Brain microvascular endothelial cell (primary cell): ENCODE measurements around the gene RXFP2.

Source experiments
- DNase-seq: peaks from one replicate; pipeline ENCODE4 v3.0.0-alpha.2; 2020
- H3K27ac ChIP-seq: fragments of 250-450 bp; sonication (Bioruptor Pico); 2 replicates; pipeline ENCODE4 v1.5.1; 2020; ENCODE audit warnings: mild to moderate bottlenecking, moderate library complexity
- H3K27me3 ChIP-seq: fragments of 250-450 bp; sonication (Bioruptor Pico); replicated peaks from 2 replicates; pipeline ENCODE4 v1.5.1; 2020; ENCODE audit warnings: mild to moderate bottlenecking
- H3K36me3 ChIP-seq: fragments of 250-450 bp; sonication (Bioruptor Pico); replicated peaks from 2 replicates; pipeline ENCODE4 v1.5.1; 2020; ENCODE audit warnings: mild to moderate bottlenecking
- H3K4me3 ChIP-seq: 2 replicates; pipeline ENCODE4 v1.5.1; 2011; ENCODE audit warnings: low read depth, mild to moderate bottlenecking, control low read depth, low read length, moderate library complexity
- in situ Hi-C: cut with HindIII; loops from 2 replicates; pipeline ENCODE4 v1.10.0; 2017; ENCODE audit warnings: low sequenced_read_pairs, low pct_ligation_motif_present
- TF ChIP-seq, protein P1 (sequence below): IDR thresholded peaks from 2 replicates; pipeline ENCODE4 v1.5.1; 2011; ENCODE audit warnings: low read depth, mild to moderate bottlenecking, moderate library complexity, low read length, control low read depth, inconsistent platforms; ENCODE audit errors: missing control alignments

Gene RXFP2

DNA sequence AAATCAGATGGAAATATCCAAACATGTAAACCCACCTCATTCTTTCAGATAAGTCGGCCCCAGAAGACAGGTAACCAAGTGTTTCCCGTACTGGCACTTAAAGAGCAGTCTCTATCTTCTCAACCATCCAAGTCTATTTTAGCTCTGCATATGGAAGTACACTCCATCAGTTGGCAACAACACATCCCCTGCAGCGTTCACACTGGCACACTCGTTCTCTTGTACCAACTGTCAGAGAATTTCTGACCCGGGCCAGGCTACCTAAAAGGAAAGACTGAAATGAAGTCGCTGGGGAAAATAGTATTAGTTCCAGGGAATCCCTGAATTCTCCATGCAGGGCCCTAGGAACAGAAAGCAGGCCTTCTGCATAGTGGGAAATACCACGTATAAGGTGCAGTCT lies 109.3 kb downstream of the RXFP2 start:
- TF ChIP-seq, protein P1, sequence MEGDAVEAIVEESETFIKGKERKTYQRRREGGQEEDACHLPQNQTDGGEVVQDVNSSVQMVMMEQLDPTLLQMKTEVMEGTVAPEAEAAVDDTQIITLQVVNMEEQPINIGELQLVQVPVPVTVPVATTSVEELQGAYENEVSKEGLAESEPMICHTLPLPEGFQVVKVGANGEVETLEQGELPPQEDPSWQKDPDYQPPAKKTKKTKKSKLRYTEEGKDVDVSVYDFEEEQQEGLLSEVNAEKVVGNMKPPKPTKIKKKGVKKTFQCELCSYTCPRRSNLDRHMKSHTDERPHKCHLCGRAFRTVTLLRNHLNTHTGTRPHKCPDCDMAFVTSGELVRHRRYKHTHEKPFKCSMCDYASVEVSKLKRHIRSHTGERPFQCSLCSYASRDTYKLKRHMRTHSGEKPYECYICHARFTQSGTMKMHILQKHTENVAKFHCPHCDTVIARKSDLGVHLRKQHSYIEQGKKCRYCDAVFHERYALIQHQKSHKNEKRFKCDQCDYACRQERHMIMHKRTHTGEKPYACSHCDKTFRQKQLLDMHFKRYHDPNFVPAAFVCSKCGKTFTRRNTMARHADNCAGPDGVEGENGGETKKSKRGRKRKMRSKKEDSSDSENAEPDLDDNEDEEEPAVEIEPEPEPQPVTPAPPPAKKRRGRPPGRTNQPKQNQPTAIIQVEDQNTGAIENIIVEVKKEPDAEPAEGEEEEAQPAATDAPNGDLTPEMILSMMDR = no peak
- in situ Hi-C loops = no loop called here
- no peak for DNase-seq
- Histone ChIP-seq H3K27ac (no peak overlapping the region), H3K36me3 (no peaks in the 10 kb centered on the region), H3K4me3 (no peak overlapping the region), H3K27me3 (no peaks in the 10 kb centered on the region)

DNA sequence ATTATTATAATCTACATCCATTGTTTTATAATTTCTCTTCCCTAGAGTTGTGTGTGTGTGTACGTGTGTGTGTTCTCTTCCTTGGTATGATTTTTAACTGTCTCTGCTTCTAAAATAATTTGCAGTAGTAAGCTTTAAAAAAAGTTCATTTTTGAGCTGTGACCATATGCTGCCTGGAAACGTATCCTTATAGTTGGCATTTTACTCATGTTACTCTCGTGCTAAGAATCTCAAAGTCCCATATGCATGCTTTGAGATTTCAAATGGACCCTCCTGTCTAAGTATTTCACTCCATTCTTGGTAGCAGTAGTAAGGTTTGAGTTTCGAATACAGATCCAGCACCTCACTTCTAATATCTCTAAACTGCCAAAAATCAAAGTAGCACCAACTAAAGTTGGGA lies 109.9 kb downstream of the RXFP2 start:
- Histone ChIP-seq H3K27ac (no peak overlapping the region), H3K36me3 (no peaks in the 10 kb centered on the region), H3K4me3 (no peak overlapping the region), H3K27me3 (no peaks in the 10 kb centered on the region)
- in situ Hi-C loops = no loop called here
- no peak for DNase-seq
- TF ChIP-seq, protein P1 = no peak

DNA sequence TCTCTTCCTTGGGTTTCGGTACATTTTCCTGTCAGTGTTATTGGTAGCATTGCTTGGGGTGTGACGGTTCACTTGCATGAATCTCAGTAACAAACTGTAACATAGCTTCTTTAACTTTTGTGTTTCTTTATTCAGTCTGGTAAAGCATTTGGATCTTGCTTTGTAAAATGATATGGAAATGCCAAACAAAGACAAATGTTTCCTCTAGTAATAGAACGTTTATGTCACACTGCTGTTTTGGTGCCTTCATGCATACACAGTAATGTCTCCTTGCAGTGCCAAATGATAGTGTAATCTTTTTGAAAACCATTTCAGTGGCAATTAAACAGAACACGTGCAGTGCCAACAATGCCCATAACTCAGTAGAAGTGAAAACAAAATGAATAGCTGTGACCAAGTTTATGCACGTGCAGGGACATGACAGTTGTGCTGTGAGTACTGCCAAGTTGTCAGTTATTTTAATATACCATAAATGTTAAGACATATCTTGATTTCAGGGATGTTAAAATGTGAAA lies 110.8 kb downstream of the RXFP2 start:
- Histone ChIP-seq H3K36me3 (no peaks in the 10 kb centered on the region), H3K4me3 (no peak overlapping the region), H3K27ac (no peak overlapping the region), H3K27me3 (no peaks in the 10 kb centered on the region)
- in situ Hi-C loops = no loop called here
- DNase-seq = no peak
- TF ChIP-seq, protein P1 = no peak

DNA sequence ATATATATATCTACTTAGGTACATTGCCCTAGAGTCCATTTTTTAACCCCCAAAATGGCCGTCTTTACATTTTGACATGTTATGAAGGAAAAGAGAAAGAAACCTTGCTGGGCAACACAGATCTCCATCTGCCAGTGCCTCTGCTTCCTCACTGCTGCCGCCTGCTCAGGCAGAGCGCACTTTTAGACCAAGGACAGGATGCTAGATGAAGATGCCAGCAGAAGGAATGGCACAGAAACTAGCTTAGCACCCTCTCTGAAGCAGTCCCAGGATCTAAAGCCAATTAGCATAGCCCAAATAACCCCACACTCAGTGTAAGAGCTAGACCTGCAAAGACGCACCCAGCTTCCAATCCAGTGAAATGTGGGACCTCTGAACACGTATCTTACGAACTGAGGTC lies 111.9 kb downstream of the RXFP2 start:
- H3K27me3 ChIP-seq = no peaks in the 10 kb centered on the region
- no peak overlapping the region for H3K4me3 ChIP-seq
- no peak for DNase-seq
- in situ Hi-C loops = no loop called here
- H3K27ac ChIP-seq = no peak overlapping the region
- TF ChIP-seq, protein P1 = no peak
- no peaks in the 10 kb centered on the region for H3K36me3 ChIP-seq
